GM21447 (cell line): Measurements from ENCODE around the gene ZDHHC19.
"Not testable (repeated sequence)": the region's sequence is repeated elsewhere in the genome, so short reads cannot be mapped to it uniquely, and the experiment has no call there.

Experiments used
- ATAC-seq: cut with Tn5 transposase; IDR thresholded peaks from one replicate; pipeline ENCODE4 v1.9.1; 2021; ENCODE audit not compliant: unreplicated experiment

The ZDHHC19 gene

GRCh38 chr3:196179380-196180308 lies 31.6 kb downstream of the ZDHHC19 start:
- peak; percentile 72 for ATAC-seq

GRCh38 chr3:196178993-196179379 lies 32.2 kb downstream of the ZDHHC19 start:
- no peak for ATAC-seq

DNA sequence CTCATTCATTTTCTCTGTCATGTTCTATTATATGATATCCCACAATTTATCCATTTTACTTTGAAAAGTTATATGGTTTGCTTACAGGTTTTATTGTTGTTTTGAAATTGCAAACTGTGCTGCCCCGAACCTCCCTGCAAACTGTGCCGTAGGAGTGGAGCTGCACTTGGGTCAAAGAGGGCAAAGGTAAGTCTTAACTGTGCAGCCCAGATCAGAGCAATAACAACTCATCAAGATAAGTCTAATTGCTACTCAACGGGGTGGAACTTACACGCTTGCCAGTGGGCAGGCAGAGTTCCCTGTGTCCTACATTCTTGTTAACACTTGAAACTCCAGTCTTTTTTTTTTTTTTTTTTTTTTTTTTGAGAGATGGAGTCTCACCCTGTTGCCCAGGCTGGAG lies 33.2 kb downstream of the ZDHHC19 start:
- ATAC-seq: no peak

- ATAC-seq: no peak
Observed at GRCh38 chr3:196177567-196177966, 33.6 kb downstream of the ZDHHC19 start.

- no peak for ATAC-seq
Observed at GRCh38 chr3:196175722-196176121, 35.5 kb downstream of the ZDHHC19 start.

GRCh38 chr3:196175116-196175625 lies 36.0 kb downstream of the ZDHHC19 start:
- no peak for ATAC-seq

GRCh38 chr3:196174652-196175051 lies 36.5 kb downstream of the ZDHHC19 start:
- no peak for ATAC-seq

GRCh38 chr3:196170296-196170695 lies 40.9 kb downstream of the ZDHHC19 start:
- not testable (repeated sequence) for ATAC-seq

DNA sequence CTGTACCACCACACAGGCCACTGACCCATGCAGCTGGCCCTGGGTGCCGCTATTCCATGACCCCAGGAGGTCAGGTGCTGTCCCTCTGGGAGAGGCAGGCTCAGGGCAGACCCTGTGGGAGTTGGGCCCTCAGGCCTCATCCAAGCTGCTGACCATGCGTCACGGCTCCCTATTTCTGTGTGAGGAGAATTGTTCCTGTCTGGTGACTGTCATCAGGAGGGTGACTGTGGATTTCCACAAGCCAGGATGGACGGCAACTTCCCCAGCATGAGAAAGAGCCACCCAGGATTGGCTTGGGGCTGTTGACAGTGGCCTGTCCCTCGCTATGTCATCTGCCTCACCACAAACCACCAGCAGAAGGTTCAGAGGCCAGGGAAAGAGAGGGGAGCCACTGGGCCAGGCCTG lies 41.4 kb downstream of the ZDHHC19 start:
- ATAC-seq: no peak

DNA sequence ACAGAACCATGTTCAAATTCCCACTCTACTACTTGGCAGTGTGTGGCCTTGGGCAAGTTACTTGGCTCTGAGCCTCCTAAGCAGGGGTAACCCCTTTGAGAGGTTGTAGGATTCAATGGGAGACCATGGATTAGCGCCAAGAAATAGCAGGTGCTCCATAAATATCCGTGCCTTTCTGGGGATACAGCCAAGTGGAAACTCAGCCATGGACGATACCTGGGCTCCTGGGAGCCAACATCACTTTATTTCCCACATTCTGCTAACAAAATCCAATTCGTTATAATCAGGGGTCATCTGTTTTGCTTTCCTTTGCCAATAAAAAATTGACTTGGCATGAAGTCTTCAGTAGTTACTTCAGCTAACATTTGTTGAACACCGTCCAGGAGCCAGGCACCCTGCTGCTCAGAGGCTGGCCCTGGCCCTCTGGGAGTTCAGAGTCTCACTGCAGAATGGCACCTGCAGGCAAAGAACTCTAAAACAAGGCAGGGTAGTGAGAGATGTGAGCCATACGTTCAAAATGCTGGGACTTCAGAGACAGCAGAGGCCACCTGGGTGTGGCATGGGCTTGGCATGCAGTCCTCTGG lies 42.3 kb downstream of the ZDHHC19 start:
- no peak for ATAC-seq

- no peak for ATAC-seq
Observed at GRCh38 chr3:196166741-196167140, 44.5 kb downstream of the ZDHHC19 start.

DNA sequence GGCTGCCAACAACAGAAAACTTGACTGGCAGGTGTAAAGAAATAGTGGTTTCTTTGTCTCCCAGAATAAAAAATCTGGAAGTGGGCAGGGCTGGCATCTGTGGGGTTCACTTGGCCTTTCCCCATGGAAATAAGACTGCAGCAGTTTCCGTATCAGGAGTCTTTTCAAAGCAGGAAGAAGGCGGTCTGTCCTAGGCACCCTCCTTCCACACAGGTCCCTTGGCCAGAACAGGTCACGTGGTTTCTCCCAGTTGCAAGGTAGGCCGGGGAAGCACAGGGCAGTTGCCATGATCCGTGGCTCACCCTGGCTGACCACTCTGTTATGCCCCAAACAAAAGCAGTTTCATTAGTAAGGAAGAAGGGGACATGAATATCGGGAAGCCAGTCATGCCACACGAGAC lies 45.4 kb downstream of the ZDHHC19 start:
- ATAC-seq: no peak

DNA sequence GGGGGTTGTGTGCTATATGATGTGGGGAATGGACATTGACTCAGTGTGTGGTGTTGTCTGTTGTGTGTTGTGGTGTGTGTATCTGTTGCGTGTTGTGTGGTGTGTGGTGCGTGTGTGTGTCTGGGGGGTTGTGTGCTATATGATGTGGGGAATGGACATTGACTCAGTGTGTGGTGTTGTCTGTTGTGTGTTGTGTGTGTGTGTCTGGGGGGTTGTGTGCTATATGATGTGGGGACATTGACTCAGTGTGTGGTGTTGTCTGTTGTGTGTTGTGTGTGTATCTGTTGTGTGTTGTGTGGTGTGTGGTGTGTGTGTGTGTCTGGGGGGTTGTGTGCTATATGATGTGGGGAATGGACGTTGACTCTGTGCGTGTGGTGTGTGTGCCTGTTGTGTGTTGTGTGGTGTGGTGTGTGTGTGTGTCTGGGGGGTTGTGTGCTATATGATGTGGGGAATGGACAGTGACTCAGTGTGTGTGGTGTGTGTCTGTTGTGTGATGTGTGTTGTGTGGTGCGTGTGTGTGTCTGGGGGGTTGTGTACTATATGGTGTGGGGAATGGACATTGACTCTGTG lies 46.1 kb downstream of the ZDHHC19 start:
- not testable (repeated sequence) for ATAC-seq

DNA sequence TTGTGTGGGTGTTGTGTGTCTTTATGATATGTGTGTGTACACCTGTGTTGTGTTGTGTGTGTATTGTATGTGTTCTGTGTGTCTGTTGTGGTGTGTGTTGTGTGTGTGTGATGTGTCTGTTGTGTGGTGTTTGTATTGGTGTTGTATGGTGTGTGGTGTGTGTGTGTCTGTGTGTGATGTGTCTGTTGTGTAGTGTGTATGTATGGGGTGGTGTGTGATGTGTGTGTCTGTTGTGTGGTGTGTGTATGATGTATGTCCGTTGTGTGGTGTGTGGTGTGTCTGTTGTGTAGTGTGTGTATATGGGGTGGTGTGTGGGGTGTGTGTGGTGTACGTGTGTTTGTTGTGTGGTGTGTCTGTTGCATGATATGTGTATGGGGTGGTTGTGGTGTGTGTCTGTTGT lies 46.6 kb downstream of the ZDHHC19 start:
- no peak for ATAC-seq

- no peak for ATAC-seq
Observed at GRCh38 chr3:196163666-196164493, 47.3 kb downstream of the ZDHHC19 start.

GRCh38 chr3:196163212-196163611 lies 48.0 kb downstream of the ZDHHC19 start:
- ATAC-seq: no peak

- no peak for ATAC-seq
Observed at GRCh38 chr3:196162679-196163078, 48.5 kb downstream of the ZDHHC19 start.

- peak; percentile 98 for ATAC-seq
Observed at GRCh38 chr3:196159952-196160804, 51.0 kb downstream of the ZDHHC19 start.

DNA sequence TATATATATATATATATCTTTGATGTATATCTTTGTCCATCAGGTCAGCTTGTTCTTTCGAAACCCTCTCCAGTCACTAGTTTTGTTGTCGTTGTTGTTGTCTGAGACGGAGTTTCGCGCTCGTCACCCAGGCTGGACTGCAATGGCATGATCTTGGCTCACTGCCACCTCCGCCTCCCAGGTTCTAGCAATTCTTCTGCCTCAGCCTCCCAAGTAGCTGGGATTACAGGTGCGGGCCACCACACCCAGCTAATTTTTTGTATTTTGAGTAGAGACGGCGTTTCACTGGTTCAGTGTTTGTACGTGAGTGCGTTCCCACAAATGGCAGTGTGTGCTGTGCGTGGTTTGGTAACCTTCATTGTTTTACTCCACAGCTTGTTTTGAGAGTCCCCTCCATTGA lies 51.7 kb downstream of the ZDHHC19 start:
- no peak for ATAC-seq

GRCh38 chr3:196156160-196156559 lies 55.0 kb downstream of the ZDHHC19 start:
- no peak for ATAC-seq
